NCI-H146 (cell line): ENCODE measurements around the gene EPHB1.

ENCODE experiments used
- DNase-seq: peaks from one replicate; lab custom pipeline; 2025; lab: John Stamatoyannopoulos, UW

EPHB1 gene

GRCh38 chr3:135133905-135134683 lies 339.0 kb downstream of the EPHB1 start:
- no peak for DNase-seq

- no peak for DNase-seq
Measured at GRCh38 chr3:135134684-135135075, 339.6 kb downstream of the EPHB1 start.

DNA sequence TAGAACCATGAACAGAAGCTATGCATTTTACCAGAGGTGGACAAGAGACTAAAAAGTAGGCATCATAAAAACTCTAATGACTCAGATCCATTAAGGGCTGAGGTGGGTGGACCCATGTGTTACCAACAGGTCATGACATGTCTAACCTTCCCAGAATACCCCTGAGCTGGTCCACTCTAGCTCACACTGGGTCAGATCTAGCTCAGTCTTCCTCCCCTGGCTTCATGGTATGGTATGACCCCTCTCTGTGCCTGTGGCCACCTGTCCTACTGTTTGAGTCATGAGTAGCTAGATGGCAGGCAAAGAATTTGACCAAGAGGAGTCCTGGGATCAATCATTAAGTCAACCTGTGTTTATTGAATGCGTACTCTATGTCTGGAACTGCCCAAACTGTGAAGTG lies 340.4 kb downstream of the EPHB1 start:
- no peak for DNase-seq

- no peak for DNase-seq
Measured at GRCh38 chr3:135136361-135137100, 341.5 kb downstream of the EPHB1 start.

DNA sequence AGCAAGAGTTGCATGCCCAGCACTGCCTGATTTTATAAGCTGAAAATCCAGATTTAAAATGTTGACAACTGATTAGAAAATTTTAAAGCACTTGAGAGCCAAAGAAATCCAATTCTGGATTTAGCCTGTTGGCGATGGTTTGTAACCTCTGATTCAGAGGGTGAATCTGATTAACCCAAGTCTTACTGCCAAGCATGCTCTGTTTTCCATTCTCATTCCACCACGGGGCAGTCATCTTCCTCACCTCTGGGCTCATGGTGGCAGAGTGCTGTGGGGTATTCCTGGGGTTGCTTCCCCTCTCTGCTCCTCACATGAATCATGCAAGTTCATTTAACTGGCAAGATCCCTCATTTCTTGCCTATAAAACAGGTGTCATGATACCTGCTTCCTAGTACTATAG lies 342.2 kb downstream of the EPHB1 start:
- DNase-seq, result no peak

- no peak for DNase-seq
Measured at GRCh38 chr3:135138776-135139175, 343.7 kb downstream of the EPHB1 start.

GRCh38 chr3:135140591-135140990 lies 345.5 kb downstream of the EPHB1 start:
- DNase-seq, result no peak

GRCh38 chr3:135141160-135141559 lies 346.1 kb downstream of the EPHB1 start:
- no peak for DNase-seq

DNA sequence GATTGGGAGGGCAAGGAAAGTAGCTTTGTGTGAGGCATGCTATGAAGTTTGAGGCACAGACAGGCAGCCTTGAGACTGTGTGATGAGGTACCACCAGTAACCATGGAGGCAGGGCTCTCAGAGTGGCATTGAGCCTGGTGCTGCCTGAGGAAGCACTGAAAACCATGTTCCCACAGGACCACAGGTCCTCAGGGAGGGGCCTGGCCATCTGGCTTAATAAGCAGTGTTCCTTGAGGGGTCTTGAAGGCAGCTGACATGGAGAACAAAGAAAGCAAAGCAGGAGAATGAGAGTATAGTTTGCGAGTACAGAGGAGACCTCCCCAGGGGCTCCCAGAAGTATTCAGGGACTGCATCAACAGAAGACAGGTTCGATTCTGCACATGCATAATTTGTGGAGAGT lies 346.6 kb downstream of the EPHB1 start:
- DNase-seq, result no peak

DNA sequence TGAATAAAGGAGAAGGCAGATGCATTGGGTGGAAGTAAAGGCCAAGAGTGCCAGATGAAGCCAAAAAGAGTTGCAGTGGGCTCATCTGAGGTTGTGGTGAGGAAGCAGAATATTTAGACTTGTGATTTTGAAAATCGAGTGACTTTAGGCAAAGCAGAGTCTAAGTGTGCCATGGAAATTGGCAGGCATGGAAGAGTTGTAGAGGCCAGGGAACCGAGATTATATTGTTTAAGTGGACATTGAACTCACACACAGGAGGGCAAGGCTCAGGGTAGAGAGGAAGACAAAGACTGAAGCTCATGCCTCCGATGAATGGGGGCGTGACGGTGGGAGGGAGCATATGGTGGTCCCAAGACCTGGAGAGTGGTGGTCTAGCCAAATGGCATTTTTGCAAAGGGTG lies 347.5 kb downstream of the EPHB1 start:
- no peak for DNase-seq

DNA sequence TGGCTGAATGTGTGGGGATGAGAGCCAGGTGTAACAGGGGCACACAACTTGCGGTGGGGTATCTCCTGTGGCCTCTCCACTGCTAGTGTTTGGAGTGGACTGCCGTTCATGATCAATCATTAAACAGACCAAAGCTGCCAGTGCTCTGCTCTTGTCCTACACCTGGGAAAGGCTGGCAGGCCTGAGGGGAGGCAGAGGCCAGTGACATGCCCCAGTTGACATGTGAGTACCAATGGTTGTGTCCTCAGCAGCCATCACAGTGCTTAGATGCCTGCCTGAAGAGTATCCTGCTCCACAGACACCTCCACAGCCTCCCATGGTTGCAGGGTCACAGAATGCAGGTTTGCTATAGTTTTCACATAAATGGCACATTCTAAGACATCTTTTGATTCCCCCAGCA lies 348.4 kb downstream of the EPHB1 start:
- no peak for DNase-seq

- no peak for DNase-seq
Measured at GRCh38 chr3:135145581-135145980, 350.5 kb downstream of the EPHB1 start.

DNA sequence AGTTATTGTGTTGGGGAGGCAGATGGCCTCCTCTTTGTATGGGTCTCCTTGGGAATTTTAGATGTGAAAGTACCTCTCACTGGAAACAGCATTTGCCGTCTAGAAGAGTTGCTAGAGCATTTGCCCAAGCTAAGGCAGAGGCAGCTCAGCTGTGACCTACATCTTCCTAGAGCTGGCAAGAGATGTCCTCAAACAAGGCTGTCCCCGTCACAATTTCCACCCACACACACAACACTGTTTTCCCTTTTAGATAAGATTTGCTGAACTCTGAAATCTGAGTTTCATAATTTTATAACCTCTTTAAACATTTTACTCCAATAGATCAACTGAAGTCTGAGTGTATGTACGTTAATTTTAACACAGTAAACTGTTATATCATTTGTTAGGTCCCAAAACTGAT lies 352.6 kb downstream of the EPHB1 start:
- no peak for DNase-seq

- DNase-seq, result no peak
Measured at GRCh38 chr3:135148398-135149020, 353.4 kb downstream of the EPHB1 start.

- DNase-seq, result no peak
Measured at GRCh38 chr3:135149707-135150681, 354.9 kb downstream of the EPHB1 start.

DNA sequence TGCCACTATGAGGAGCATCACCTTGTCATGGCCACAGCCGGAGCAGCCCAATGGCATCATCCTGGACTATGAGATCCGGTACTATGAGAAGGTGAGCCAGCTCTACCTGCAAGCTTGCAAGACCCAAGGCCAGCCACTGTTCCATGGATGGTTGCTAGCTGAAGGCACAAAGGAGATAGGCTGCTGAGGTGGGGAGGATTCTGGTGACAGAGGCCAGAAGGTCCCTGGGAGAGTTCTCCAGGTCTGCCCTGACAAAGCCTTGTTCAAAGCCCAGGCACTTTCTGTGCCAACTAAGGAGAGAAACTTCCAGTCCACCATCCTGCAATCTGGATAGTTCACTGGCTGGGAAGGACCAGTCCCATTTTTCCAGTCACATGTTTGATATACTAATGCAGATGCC lies 359.1 kb downstream of the EPHB1 start:
- DNase-seq, result no peak

- no peak for DNase-seq
Measured at GRCh38 chr3:135155228-135155627, 360.2 kb downstream of the EPHB1 start.

DNA sequence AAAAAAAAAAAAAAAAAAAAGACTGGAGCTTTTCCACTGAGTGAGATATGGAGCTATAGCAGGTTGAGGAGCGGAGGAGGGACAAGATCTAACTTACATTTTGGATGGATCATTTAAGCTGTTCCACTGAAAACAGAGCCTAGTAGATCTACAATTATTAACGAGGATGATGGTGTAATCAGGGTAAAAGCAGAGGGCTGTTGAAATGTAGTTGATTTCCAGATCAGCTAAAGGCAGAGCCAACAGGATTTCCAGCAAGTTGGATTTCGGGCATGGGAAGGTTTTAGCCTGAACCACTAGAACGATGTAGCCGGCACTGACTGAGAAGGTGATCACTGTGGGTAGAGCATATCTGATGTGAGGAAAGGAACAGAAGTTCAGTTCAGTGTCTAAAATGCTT lies 360.7 kb downstream of the EPHB1 start:
- no peak for DNase-seq

DNA sequence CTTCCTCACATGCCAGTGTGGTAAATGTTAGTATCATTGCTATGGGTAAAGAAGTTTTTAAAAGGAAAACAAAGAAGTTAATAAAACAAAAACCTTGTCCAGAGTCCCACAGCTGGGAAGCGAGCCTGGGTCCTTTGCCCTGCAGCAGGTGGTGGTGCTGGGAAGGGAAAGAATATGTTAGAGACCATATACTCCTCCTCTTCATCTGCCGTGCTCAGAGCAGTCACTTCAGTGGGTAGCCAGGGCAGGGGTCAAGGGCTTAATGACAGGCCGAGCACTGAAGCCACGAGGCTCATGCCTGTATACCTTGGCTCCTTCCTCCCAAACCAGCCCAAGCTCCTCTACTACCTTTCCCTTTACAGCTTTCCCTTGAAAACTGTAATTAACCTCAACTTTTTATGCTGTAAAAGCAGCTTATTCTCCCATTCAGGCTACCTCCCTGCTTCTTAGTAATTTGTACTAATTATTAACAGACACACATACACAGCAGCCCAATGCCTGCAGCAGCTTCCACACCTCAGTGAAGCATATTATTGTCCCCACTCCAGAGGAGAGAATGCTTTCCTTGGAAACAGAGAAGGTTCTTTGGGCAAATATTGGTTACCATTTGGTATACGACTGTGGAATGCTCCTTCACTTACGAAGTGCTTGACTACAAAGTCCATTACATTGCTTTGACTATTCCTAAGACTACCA lies 362.1 kb downstream of the EPHB1 start:
- no peak for DNase-seq

GRCh38 chr3:135158520-135158919 lies 363.5 kb downstream of the EPHB1 start:
- no peak for DNase-seq

DNA sequence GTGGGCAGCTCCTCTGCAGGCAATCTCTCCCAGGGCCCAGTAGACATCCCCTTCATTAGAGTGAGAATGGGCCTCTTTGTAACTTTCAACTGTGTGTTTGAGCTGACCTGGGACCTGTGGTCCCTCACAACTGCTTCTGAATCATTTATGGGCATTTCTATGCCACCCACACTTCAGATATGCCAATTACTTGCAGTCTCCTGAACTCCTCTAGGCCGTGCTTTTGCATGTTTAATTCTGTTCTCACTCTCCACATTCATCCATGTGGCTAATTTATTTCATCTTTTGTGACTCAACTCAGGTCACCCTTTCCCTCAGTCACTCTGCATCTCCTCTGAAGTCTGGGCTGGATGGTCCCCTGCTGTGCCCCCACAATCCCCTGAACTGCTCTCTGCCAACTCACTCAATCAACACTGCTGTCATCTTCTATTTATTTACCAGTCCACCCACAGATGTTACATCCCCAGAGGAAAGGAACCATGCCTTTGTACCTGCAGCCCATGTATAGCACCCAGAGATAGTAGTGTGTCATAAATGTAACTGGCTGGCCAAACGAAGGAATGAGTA lies 364.7 kb downstream of the EPHB1 start:
- peak; percentile 79 for DNase-seq
